Measurements from ENCODE around the gene GARNL3.

Gene GARNL3

GRCh38 chr9:127386249-127386648 lies 121.7 kb downstream of the GARNL3 start:
- DNase-seq (ENCODE audit: low read depth), result no peak
- no peak overlapping the region for H3K4me3 ChIP-seq (ENCODE audit: low read depth, low read length)
- TF ChIP-seq CTCF (IDR thresholded peaks at IDR 0.05; ENCODE audit: control insufficient read depth, extremely low read depth, insufficient read depth), result no peak

- no peak for DNase-seq (ENCODE audit: low read depth)
- no peak overlapping the region for H3K4me3 ChIP-seq (ENCODE audit: low read depth, low read length)
- TF ChIP-seq CTCF (IDR thresholded peaks at IDR 0.05; ENCODE audit: control insufficient read depth, extremely low read depth, insufficient read depth), result no peak
Measured at GRCh38 chr9:127386981-127387380, 122.4 kb downstream of the GARNL3 start.

- H3K4me3 ChIP-seq (ENCODE audit: low read depth, low read length), result no peak overlapping the region
- TF ChIP-seq CTCF (IDR thresholded peaks at IDR 0.05; ENCODE audit: control insufficient read depth, extremely low read depth, insufficient read depth), result no peak
- no peak for DNase-seq (ENCODE audit: low read depth)
Measured at GRCh38 chr9:127388037-127388855, 123.7 kb downstream of the GARNL3 start.

GRCh38 chr9:127388856-127389238 lies 124.3 kb downstream of the GARNL3 start:
- DNase-seq (ENCODE audit: low read depth), result no peak
- no peak for TF ChIP-seq CTCF (IDR thresholded peaks at IDR 0.05; ENCODE audit: control insufficient read depth, extremely low read depth, insufficient read depth)
- H3K4me3 ChIP-seq (ENCODE audit: low read depth, low read length), result no peak overlapping the region

- TF ChIP-seq CTCF (IDR thresholded peaks at IDR 0.05; ENCODE audit: control insufficient read depth, extremely low read depth, insufficient read depth), result no peak
- no peak overlapping the region for H3K4me3 ChIP-seq (ENCODE audit: low read depth, low read length)
- no peak for DNase-seq (ENCODE audit: low read depth)
Measured at GRCh38 chr9:127389381-127390247, 125.0 kb downstream of the GARNL3 start.

GRCh38 chr9:127390248-127390545 lies 125.6 kb downstream of the GARNL3 start:
- TF ChIP-seq CTCF (IDR thresholded peaks at IDR 0.05; ENCODE audit: control insufficient read depth, extremely low read depth, insufficient read depth), result no peak
- no peak overlapping the region for H3K4me3 ChIP-seq (ENCODE audit: low read depth, low read length)
- DNase-seq (ENCODE audit: low read depth), result no peak
